HFF-Myc (cell line): ENCODE data around the gene SENP3.

Experiments used
- DNase-seq: peaks from one replicate; pipeline ENCODE4 v3.0.0-alpha.2; 2011; ENCODE audit warnings: low read depth; ENCODE audit errors: extremely low read depth
- H3K4me3 ChIP-seq: replicated peaks from 2 replicates; pipeline ENCODE4 v1.5.1; 2011; ENCODE audit warnings: low read depth, mild to moderate bottlenecking, control low read depth, low read length
- CTCF ChIP-seq: IDR thresholded peaks from 2 replicates; pipeline ENCODE4 v1.5.1; 2012; ENCODE audit warnings: mild to moderate bottlenecking, low read depth, low read length, control low read depth; ENCODE audit errors: missing control alignments

SENP3 gene

DNA sequence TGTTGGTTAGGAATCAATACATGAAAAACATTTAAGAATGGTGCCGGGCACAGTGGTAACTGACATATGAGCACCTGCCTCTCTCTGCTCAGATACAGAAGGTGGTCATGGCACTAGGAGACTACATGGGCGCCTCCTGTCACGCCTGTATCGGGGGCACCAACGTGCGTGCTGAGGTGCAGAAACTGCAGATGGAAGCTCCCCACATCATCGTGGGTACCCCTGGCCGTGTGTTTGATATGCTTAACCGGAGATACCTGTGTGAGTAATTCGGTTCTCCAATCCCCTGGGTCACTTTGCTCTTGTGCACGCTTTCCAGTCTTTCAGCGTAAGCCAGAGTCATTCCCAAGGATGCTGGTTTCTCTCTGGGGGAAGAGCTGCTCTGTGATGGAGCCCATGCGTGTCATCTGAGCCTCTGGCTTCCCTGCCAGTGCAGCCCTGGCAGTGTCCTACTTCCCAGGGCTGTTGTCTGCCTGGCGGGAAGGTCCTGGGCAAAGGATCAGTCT, 14.8 kb downstream of the SENP3 start:
- TF ChIP-seq CTCF: no peak
- DNase-seq: no peak
- peak overlapping the region; percentile 98; the same call in 1 of the 2 replicates for H3K4me3 ChIP-seq

- no peak for DNase-seq
- no peak for TF ChIP-seq CTCF
- H3K4me3 ChIP-seq: no peak overlapping the region
These were observed 15.8 kb downstream of the SENP3 start for GRCh38 chr17:7577327-7578199.

DNA sequence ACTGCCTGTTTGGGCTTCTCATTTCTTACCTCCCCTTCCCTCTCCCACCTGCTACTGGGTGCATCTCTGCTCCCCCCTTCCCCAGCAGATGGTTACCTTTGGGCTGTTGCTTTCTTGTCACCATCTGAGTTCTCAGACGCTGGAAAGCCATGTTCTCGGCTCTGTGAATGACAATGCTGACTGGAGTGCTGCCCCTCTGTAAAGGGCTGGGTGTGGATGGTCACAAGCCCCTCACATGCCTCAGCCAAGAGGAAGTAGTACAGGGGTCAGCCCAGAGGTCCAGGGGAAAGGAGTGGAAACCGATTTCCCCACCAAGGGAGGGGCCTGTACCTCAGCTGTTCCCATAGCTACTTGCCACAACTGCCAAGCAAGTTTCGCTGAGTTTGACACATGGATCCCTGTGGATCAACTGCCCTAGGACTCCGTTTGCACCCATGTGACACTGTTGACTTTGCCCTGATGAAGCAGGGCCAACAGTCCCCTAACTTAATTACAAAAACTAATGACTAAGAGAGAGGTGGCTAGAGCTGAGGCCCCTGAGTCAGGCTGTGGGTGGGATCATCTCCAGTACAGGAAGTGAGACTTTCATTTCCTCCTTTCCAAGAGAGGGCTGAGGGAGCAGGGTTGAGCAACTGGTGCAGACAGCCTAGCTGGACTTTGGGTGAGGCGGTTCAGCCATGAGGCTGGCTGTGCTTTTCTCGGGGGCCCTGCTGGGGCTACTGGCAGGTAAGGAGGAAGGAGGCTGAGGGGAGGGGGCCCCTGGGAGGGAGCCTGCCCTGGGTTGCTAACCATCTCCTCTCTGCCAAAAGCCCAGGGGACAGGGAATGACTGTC, 17.5 kb downstream of the SENP3 start, which contains the start of gene CD68:
TSS of gene CD68 (plus strand) at position 638 of the 833 bp plus-strand sequence. CDS start at position 678, 40 bp downstream.
- no peak for TF ChIP-seq CTCF
- DNase-seq: peak; percentile 87
- H3K4me3 ChIP-seq: no peak within 1 kb of the TSS

DNA sequence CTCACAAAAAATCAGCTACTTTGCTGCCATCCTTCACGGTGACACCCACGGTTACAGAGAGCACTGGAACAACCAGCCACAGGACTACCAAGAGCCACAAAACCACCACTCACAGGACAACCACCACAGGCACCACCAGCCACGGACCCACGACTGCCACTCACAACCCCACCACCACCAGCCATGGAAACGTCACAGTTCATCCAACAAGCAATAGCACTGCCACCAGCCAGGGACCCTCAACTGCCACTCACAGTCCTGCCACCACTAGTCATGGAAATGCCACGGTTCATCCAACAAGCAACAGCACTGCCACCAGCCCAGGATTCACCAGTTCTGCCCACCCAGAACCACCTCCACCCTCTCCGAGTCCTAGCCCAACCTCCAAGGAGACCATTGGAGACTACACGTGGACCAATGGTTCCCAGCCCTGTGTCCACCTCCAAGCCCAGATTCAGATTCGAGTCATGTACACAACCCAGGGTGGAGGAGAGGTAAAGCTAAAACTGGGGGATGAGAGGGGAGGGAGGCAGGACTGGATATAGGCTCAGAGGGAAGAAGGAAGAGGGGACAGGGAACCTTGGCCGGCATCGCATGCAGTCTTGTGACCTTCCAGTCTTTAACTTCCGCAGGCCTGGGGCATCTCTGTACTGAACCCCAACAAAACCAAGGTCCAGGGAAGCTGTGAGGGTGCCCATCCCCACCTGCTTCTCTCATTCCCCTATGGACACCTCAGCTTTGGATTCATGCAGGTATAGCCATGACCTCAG, 18.3 kb downstream of the SENP3 start:
- no peak for TF ChIP-seq CTCF
- H3K4me3 ChIP-seq: no peak overlapping the region
- no peak for DNase-seq

GRCh38 chr17:7580604-7581575, 19.2 kb downstream of the SENP3 start:
- H3K4me3 ChIP-seq: no peak overlapping the region
- DNase-seq: no peak

More at GRCh38 chr17:7580604-7581575, 19.2 kb downstream of the SENP3 start:
- no peak for TF ChIP-seq CTCF
